H9 (cell line): ENCODE measurements around the gene MTO1. TPM values are rescaled to one million over a fixed set of nuclear protein-coding genes. Genes with fewer than 3 reads are reported as not detected.

Experiments used
- DNase-seq: peaks from one replicate; pipeline ENCODE4 v3.0.0-alpha.2; 2017
- H2AFZ ChIP-seq: one replicate; pipeline ENCODE4 v1.6.1; 2013; ENCODE audit warnings: mild to moderate bottlenecking, low read length, control low read depth, moderate library complexity
- H2AK5ac ChIP-seq: 2 replicates; pipeline ENCODE4 v1.6.1; 2013; ENCODE audit warnings: low read length, control low read depth, mixed read lengths; ENCODE audit not compliant: insufficient read length
- H2BK120ac ChIP-seq: one replicate; pipeline ENCODE4 v1.6.1; 2013; ENCODE audit warnings: low read depth, mild to moderate bottlenecking, low read length, control low read depth, inconsistent platforms; ENCODE audit not compliant: poor library complexity, severe bottlenecking
- H2BK12ac ChIP-seq: 2 replicates; pipeline ENCODE4 v1.6.1; 2013; ENCODE audit warnings: low read length, control low read depth, mixed read lengths, low read depth; ENCODE audit not compliant: insufficient read length
- H2BK15ac ChIP-seq: 2 replicates; pipeline ENCODE4 v1.6.1; 2013; ENCODE audit warnings: low read depth, low read length, control low read depth
- H2BK20ac ChIP-seq: one replicate; pipeline ENCODE4 v1.6.1; 2013; ENCODE audit warnings: low read depth, mild to moderate bottlenecking, low read length, control low read depth, inconsistent platforms; ENCODE audit not compliant: poor library complexity, severe bottlenecking
- H2BK5ac ChIP-seq: 2 replicates; pipeline ENCODE4 v1.6.1; 2013; ENCODE audit warnings: low read length, control low read depth, mixed read lengths; ENCODE audit not compliant: insufficient read length
- H3K14ac ChIP-seq: 2 replicates; pipeline ENCODE4 v1.6.1; 2013; ENCODE audit warnings: low read length, control low read depth; ENCODE audit not compliant: insufficient read depth
- H3K18ac ChIP-seq: 2 replicates; pipeline ENCODE4 v1.6.1; 2013; ENCODE audit warnings: low read depth, mild to moderate bottlenecking, mixed read lengths, low read length, control low read depth; ENCODE audit not compliant: insufficient read length
- H3K23ac ChIP-seq: 2 replicates; pipeline ENCODE4 v1.6.1; 2013; ENCODE audit warnings: low read length, control low read depth, mixed read lengths, low read depth; ENCODE audit not compliant: insufficient read length
- H3K23me2 ChIP-seq: 2 replicates; pipeline ENCODE4 v1.6.1; 2013; ENCODE audit warnings: low read depth, mild to moderate bottlenecking, mixed read lengths, low read length, control low read depth; ENCODE audit not compliant: insufficient read length, poor library complexity, severe bottlenecking
- H3K27ac ChIP-seq: 2 replicates; pipeline ENCODE4 v1.5.1; 2013; ENCODE audit warnings: low read length, control low read depth, mixed read lengths, low read depth; ENCODE audit not compliant: insufficient read length
- H3K27me3 ChIP-seq: 2 replicates; pipeline ENCODE4 v1.6.1; 2013; ENCODE audit warnings: low read length, control low read depth, inconsistent platforms; ENCODE audit not compliant: insufficient read depth
- H3K4ac ChIP-seq: 2 replicates; pipeline ENCODE4 v1.6.1; 2013; ENCODE audit warnings: low read depth, mild to moderate bottlenecking, control low read depth, inconsistent platforms, low read length, moderate library complexity
- H3K4me1 ChIP-seq: 2 replicates; pipeline ENCODE4 v1.6.1; 2013; ENCODE audit warnings: low read length, control low read depth, inconsistent platforms; ENCODE audit not compliant: insufficient read depth
- H3K4me2 ChIP-seq: 2 replicates; pipeline ENCODE4 v1.6.1; 2013; ENCODE audit warnings: low read length, control low read depth, mixed read lengths; ENCODE audit not compliant: insufficient read length, insufficient read depth
- H3K56ac ChIP-seq: 2 replicates; pipeline ENCODE4 v1.6.1; 2013; ENCODE audit warnings: low read depth, mild to moderate bottlenecking, mixed read lengths, low read length, control low read depth; ENCODE audit not compliant: insufficient read length
- H3K79me1 ChIP-seq: 2 replicates; pipeline ENCODE4 v1.6.1; 2013; ENCODE audit warnings: low read depth, mild to moderate bottlenecking, moderate library complexity, low read length, control low read depth, inconsistent platforms; ENCODE audit not compliant: insufficient read depth, poor library complexity, severe bottlenecking
- H3K79me2 ChIP-seq: 2 replicates; pipeline ENCODE4 v1.6.1; 2013; ENCODE audit warnings: low read length, control low read depth, inconsistent platforms; ENCODE audit not compliant: insufficient read depth
- H3K9ac ChIP-seq: 2 replicates; pipeline ENCODE4 v1.6.1; 2013; ENCODE audit warnings: low read length, control low read depth, mixed read lengths; ENCODE audit not compliant: insufficient read length; ENCODE audit errors: extremely low read depth
- H3K9me3 ChIP-seq: one replicate; pipeline ENCODE4 v1.6.1; 2013; ENCODE audit warnings: low read depth, low read length, inconsistent platforms; ENCODE audit not compliant: control insufficient read depth
- H3T11ph ChIP-seq: one replicate; pipeline ENCODE4 v1.6.1; 2013; ENCODE audit warnings: mild to moderate bottlenecking, low read length, control low read depth, inconsistent platforms
- H4K20me1 ChIP-seq: one replicate; pipeline ENCODE4 v1.6.1; 2013; ENCODE audit not compliant: control insufficient read depth, insufficient read length, insufficient read depth
- H4K5ac ChIP-seq: 2 replicates; pipeline ENCODE4 v1.6.1; 2013; ENCODE audit warnings: low read depth, mild to moderate bottlenecking, mixed read lengths, low read length, control low read depth; ENCODE audit not compliant: insufficient read length
- H4K8ac ChIP-seq: replicated peaks from 2 replicates; pipeline ENCODE4 v1.6.1; 2013; ENCODE audit warnings: low read length, control low read depth, mixed read lengths, low read depth; ENCODE audit not compliant: insufficient read length
- H4K91ac ChIP-seq: 2 replicates; pipeline ENCODE4 v1.6.1; 2013; ENCODE audit warnings: low read depth, mild to moderate bottlenecking, moderate library complexity, mixed read lengths, low read length, control low read depth; ENCODE audit not compliant: insufficient read length
- H3K27ac Mint-ChIP-seq, 3 experiments: 2 replicates in 2 of 3; 3 replicates in 1 of 3; pipeline ENCODE4 v1.8.0; 2020 to 2021; ENCODE audit warnings: mixed read lengths in 3 of 3, mild to moderate bottlenecking in 1 of 3, moderate library complexity in 1 of 3
- H3K27me3 Mint-ChIP-seq: 2 replicates; pipeline ENCODE4 v1.8.0; 2021; ENCODE audit warnings: low read depth, mild to moderate bottlenecking, moderate library complexity, mixed read lengths
- H3K36me3 Mint-ChIP-seq, 3 experiments: 2 replicates in 2 of 3; 3 replicates in 1 of 3; pipeline ENCODE4 v1.8.0; 2020 to 2021; ENCODE audit warnings: low read depth in 3 of 3, mixed read lengths in 3 of 3; ENCODE audit not compliant: insufficient read depth in 1 of 3
- H3K4me1 Mint-ChIP-seq, 2 experiments: 2 replicates each; pipeline ENCODE4 v1.8.0; 2020; ENCODE audit warnings: mixed read lengths in 2 of 2
- H3K4me3 Mint-ChIP-seq, 2 experiments: 2 replicates in 1 of 2; 3 replicates in 1 of 2; pipeline ENCODE4 v1.8.0; 2020 to 2021; ENCODE audit warnings: mild to moderate bottlenecking in 2 of 2, mixed read lengths in 2 of 2, moderate library complexity in 1 of 2
- H3K9me3 Mint-ChIP-seq, 2 experiments: 2 replicates in 1 of 2; 3 replicates in 1 of 2; pipeline ENCODE4 v1.8.0; 2020; ENCODE audit warnings: mild to moderate bottlenecking in 2 of 2, mixed read lengths in 2 of 2, moderate library complexity in 1 of 2
- CTCF ChIP-seq: fragments of 200-600 bp; sonication (generic); conservative IDR thresholded peaks from 3 replicates; pipeline ENCODE4 v1.8.0; 2021; ENCODE audit warnings: antibody characterized with exemption, mild to moderate bottlenecking
- WGBS: extraction: QIAGEN DNeasy Blood & Tissue Kit; methylation state at CpG from one replicate; pipeline ENCODE4 v1.1.7; 2013; ENCODE audit warnings: missing lambda C conversion rate, low lambda C conversion rate, mixed read lengths; ENCODE audit not compliant: insufficient read length; ENCODE audit errors: extremely low coverage; 5-methylcytosine and 5-hydroxymethylcytosine counted together
- total RNA-seq: library from RNA; stranded (reverse); gene quantifications from 2 replicates; pipeline ENCODE4 v1.2.1, GENCODE V29; 2021

MTO1 gene
- total RNA-seq, 1 experiment from 2014 or later, result 27.8 TPM

GRCh38 chr6:73418081-73418741 lies 43.3 kb upstream of the MTO1 start:
- Histone ChIP-seq H2AFZ (no peak overlapping the region), H4K91ac (no peak overlapping the region), H2BK5ac (no peak overlapping the region), H3K4ac (no peak overlapping the region), H3K56ac (no peak overlapping the region), H2BK15ac (no peak overlapping the region), H2BK120ac (no peak overlapping the region), H2BK12ac (no peak overlapping the region), H3K79me1 (no peaks in the 10 kb centered on the region), H2AK5ac (no peak overlapping the region), H3K27me3 (no peaks in the 10 kb centered on the region), H3K14ac (no peak overlapping the region), H3K27ac (no peak overlapping the region), H3T11ph (no peak overlapping the region), H4K5ac (no peak overlapping the region), H3K23ac (no peak overlapping the region), H2BK20ac (no peak overlapping the region), H3K9ac (no peak overlapping the region), H3K23me2 (no peaks in the 10 kb centered on the region), H3K9me3 (no peaks in the 10 kb centered on the region), H3K4me1 (no peaks in the 10 kb centered on the region), H3K4me2 (no peak overlapping the region), H3K18ac (no peak overlapping the region), H4K8ac (no peak overlapping the region), H3K79me2 (no peaks in the 10 kb centered on the region), H4K20me1 (no peaks in the 10 kb centered on the region)
- Mint-ChIP-seq H3K4me1 (no peaks in the 10 kb centered on the region), H3K27me3 (no peaks in the 10 kb centered on the region), H3K4me3 (no peak overlapping the region), H3K9me3 (no peaks in the 10 kb centered on the region), H3K27ac (no peak overlapping the region; a peak in 1 of 7 replicates), H3K36me3 (no peaks in the 10 kb centered on the region)
- no peak for TF ChIP-seq CTCF
- no peak for DNase-seq
- WGBS, result no CpG with 5 or more reads among the region's 11 CpGs
